ENCODE measurements around the gene SF3B1. TPM values are rescaled to one million over a fixed set of nuclear protein-coding genes. Genes with fewer than 3 reads are reported as not detected.

SF3B1 gene
- total RNA-seq, 1 donor from 2014 or later = 352 TPM

DNA sequence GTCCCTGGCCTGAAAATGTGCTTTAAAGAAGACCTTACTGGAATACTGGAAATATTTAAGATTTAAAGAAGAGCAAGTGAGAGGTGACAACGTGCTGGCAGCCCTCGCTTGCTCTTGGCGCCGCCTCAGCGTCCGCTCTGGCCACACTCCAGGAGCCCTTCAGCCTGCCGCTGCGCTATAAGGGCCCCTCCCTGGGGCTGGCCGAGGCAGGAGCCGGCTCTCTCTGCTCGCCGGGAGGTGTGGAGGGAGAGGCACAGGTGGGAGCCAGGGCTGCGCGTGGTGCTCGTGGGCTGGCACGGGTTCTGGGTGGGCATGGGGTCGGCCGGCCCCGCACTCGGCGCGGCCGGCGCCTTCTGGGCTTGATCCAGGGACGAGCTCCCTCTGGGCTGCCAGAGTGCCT is 15.6 kb upstream of the SF3B1 start:
- TF ChIP-seq POLR2A (IDR thresholded peaks at IDR 0.05) (no peak), POLR2AphosphoS5 (IDR thresholded peaks at IDR 0.05; ENCODE audit: insufficient read depth in 1 of 2, low read depth in 1 of 2) (no peak)
- TF ChIP-seq, protein P1, sequence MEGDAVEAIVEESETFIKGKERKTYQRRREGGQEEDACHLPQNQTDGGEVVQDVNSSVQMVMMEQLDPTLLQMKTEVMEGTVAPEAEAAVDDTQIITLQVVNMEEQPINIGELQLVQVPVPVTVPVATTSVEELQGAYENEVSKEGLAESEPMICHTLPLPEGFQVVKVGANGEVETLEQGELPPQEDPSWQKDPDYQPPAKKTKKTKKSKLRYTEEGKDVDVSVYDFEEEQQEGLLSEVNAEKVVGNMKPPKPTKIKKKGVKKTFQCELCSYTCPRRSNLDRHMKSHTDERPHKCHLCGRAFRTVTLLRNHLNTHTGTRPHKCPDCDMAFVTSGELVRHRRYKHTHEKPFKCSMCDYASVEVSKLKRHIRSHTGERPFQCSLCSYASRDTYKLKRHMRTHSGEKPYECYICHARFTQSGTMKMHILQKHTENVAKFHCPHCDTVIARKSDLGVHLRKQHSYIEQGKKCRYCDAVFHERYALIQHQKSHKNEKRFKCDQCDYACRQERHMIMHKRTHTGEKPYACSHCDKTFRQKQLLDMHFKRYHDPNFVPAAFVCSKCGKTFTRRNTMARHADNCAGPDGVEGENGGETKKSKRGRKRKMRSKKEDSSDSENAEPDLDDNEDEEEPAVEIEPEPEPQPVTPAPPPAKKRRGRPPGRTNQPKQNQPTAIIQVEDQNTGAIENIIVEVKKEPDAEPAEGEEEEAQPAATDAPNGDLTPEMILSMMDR (IDR thresholded peaks at IDR 0.05) = no peak
- intact Hi-C loops (cut with DNase I) = loop anchor here (5.0 kb wide), 1 partner anchor 52 kb away; the partner anchor contains the start of gene HSPE1
- peaks cover 16% of the 10 kb centered on the region for H3K4me1 ChIP-seq
- no peak for DNase-seq (ENCODE audit: extremely low spot score in 2 of 2)
- H3K27me3 ChIP-seq = no peaks in the 10 kb centered on the region
- no peak overlapping the region for H3K4me3 ChIP-seq
- no peak overlapping the region for H3K27ac ChIP-seq
- H3K9me3 ChIP-seq = no peaks in the 10 kb centered on the region
- no peaks in the 10 kb centered on the region for H3K36me3 ChIP-seq

GRCh38 chr2:197446844-197447243 is 12.0 kb upstream of the SF3B1 start:
- Histone ChIP-seq H3K4me1 (no peaks in the 10 kb centered on the region), H3K27me3 (no peaks in the 10 kb centered on the region), H3K27ac (no peak overlapping the region), H3K36me3 (no peaks in the 10 kb centered on the region), H3K9me3 (no peaks in the 10 kb centered on the region), H3K4me3 (no peak overlapping the region)
- no peak for TF ChIP-seq POLR2A (IDR thresholded peaks at IDR 0.05)
- no peak for TF ChIP-seq POLR2AphosphoS5 (IDR thresholded peaks at IDR 0.05; ENCODE audit: insufficient read depth in 1 of 2, low read depth in 1 of 2)
- TF ChIP-seq, protein P1 (IDR thresholded peaks at IDR 0.05) = no peak
- no peak for DNase-seq (ENCODE audit: extremely low spot score in 2 of 2)
- intact Hi-C loops (cut with DNase I) = no loop called here

DNA sequence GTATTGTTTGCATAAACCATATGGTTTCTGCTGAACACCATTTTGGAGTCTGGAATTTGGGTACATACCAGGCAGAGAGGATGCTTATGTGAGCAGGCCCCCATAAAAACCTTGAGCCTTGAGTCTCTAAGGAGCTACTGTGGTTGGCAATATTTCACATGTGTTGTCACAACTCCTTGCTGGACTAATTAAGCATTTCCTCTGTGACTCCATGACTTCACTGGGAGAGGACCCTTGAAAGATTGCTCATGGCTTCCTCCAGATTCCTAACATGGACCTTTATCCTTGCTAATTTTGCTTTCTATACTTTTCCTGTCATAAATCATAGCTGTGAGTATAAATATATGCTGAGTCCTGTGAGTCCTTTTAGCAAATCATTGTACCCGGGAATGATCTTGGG is 10.9 kb upstream of the SF3B1 start:
- intact Hi-C loops (cut with DNase I) = no loop called here
- Histone ChIP-seq H3K4me1 (no peaks in the 10 kb centered on the region), H3K36me3 (no peaks in the 10 kb centered on the region), H3K4me3 (no peak overlapping the region), H3K9me3 (no peaks in the 10 kb centered on the region), H3K27me3 (no peaks in the 10 kb centered on the region), H3K27ac (no peak overlapping the region)
- no peak for TF ChIP-seq POLR2AphosphoS5 (IDR thresholded peaks at IDR 0.05; ENCODE audit: insufficient read depth in 1 of 2, low read depth in 1 of 2)
- TF ChIP-seq POLR2A (IDR thresholded peaks at IDR 0.05) = no peak
- TF ChIP-seq, protein P1 (IDR thresholded peaks at IDR 0.05) = no peak
- no peak for DNase-seq (ENCODE audit: extremely low spot score in 2 of 2)

GRCh38 chr2:197442857-197443256 is 8.0 kb upstream of the SF3B1 start:
- no peak for TF ChIP-seq POLR2AphosphoS5 (IDR thresholded peaks at IDR 0.05; ENCODE audit: insufficient read depth in 1 of 2, low read depth in 1 of 2)
- TF ChIP-seq, protein P1 (IDR thresholded peaks at IDR 0.05) = no peak
- no peak for TF ChIP-seq POLR2A (IDR thresholded peaks at IDR 0.05)
- no peak overlapping the region for H3K27ac ChIP-seq

DNA sequence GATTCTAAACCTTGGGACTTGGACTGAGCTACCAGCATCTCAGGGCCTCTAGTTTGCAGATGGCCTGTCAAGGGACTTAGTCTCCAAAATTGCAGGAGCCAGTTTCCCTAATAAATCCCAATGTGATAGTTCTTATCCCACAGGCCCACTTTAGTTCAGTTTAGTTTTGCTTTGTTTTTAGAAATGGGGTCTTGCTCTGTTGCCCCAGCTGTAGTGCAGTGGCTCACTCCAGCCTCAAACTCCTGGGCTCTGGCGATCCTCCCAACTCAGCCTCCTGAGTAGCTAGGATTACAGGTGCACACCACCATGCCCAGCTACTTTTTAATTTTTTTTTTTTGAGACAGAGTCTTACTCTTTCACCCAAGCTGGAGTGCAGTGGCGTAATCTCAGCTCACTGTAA is 2.6 kb upstream of the SF3B1 start:
- Histone ChIP-seq H3K4me3 (no peak overlapping the region), H3K27me3 (no peaks in the 10 kb centered on the region), H3K4me1 (peaks cover 26% of the 10 kb centered on the region), H3K27ac (no peak overlapping the region), H3K36me3 (no peaks in the 10 kb centered on the region), H3K9me3 (no peaks in the 10 kb centered on the region)
- no peak for DNase-seq (ENCODE audit: extremely low spot score in 2 of 2)
- intact Hi-C loops (cut with DNase I) = no loop called here
- TF ChIP-seq, protein P1 (IDR thresholded peaks at IDR 0.05) = no peak
- TF ChIP-seq POLR2A (IDR thresholded peaks at IDR 0.05) (no peak), POLR2AphosphoS5 (IDR thresholded peaks at IDR 0.05; ENCODE audit: insufficient read depth in 1 of 2, low read depth in 1 of 2) (no peak)

More at GRCh38 chr2:197442857-197443256, 8.0 kb upstream of the SF3B1 start:
- Histone ChIP-seq H3K27me3 (no peaks in the 10 kb centered on the region), H3K4me1 (no peaks in the 10 kb centered on the region), H3K9me3 (no peaks in the 10 kb centered on the region), H3K4me3 (no peak overlapping the region), H3K36me3 (no peaks in the 10 kb centered on the region)
- intact Hi-C loops (cut with DNase I) = no loop called here
- no peak for DNase-seq (ENCODE audit: extremely low spot score in 2 of 2)

All from vagina (tissue), 2 donors.